ENCODE data around the gene PLP1. TPM values are rescaled to one million over a fixed set of nuclear protein-coding genes. Genes with fewer than 3 reads are reported as not detected.
A peak's percentile ranks its signal among the peaks of the same experiment; 100 is the strongest.

The PLP1 gene
- total RNA-seq, result 0.11 to 0.58 TPM (median 0.33 TPM) in 3 replicates

- Mint-ChIP-seq H3K9me3 (no peaks in the 10 kb centered on the region), H3K4me1 (no peaks in the 10 kb centered on the region), H3K27ac (no peak within 1 kb of the TSS), H3K36me3 (no peaks in the 10 kb centered on the region), H3K4me3 (no peak within 1 kb of the TSS), H3K27me3 (ENCODE audit: low read depth) (peaks cover 12% of the 10 kb centered on the region)
- no peak for TF ChIP-seq CTCF (IDR thresholded peaks at IDR 0.05; ENCODE audit: unreplicated experiment)
- DNase-seq (ENCODE audit: low spot score in 2 of 2, unreplicated experiment in 2 of 2), result no peak
Observed at GRCh38 chrX:103776546-103776945, at the start of gene PLP1. PLP1 (plus strand) TSS chrX:103776840; CDS start chrX:103776996, 156 bp downstream.

GRCh38 chrX:103727115-103727514 is 49.5 kb upstream of the PLP1 start:
- no peak for DNase-seq (ENCODE audit: low spot score in 2 of 2, unreplicated experiment in 2 of 2)
- H3K36me3 Mint-ChIP-seq, result no peaks in the 10 kb centered on the region
- H3K9me3 Mint-ChIP-seq, result peaks cover 3% of the 10 kb centered on the region
- TF ChIP-seq CTCF (IDR thresholded peaks at IDR 0.05; ENCODE audit: unreplicated experiment), result no peak
- H3K27ac Mint-ChIP-seq, result no peak overlapping the region
- no peak overlapping the region for H3K4me3 Mint-ChIP-seq
- peaks cover 9% of the 10 kb centered on the region for H3K4me1 Mint-ChIP-seq
- H3K27me3 Mint-ChIP-seq (ENCODE audit: low read depth), result peaks cover 9% of the 10 kb centered on the region

- Mint-ChIP-seq H3K27me3 (ENCODE audit: low read depth) (peaks cover 9% of the 10 kb centered on the region), H3K36me3 (no peaks in the 10 kb centered on the region), H3K27ac (no peak overlapping the region), H3K4me1 (peaks cover 9% of the 10 kb centered on the region), H3K9me3 (peaks cover 3% of the 10 kb centered on the region), H3K4me3 (no peak overlapping the region)
- DNase-seq (ENCODE audit: low spot score in 2 of 2, unreplicated experiment in 2 of 2), result no peak
- no peak for TF ChIP-seq CTCF (IDR thresholded peaks at IDR 0.05; ENCODE audit: unreplicated experiment)
Observed at GRCh38 chrX:103729015-103729414, 47.6 kb upstream of the PLP1 start.

- no peak overlapping the region for H3K4me3 Mint-ChIP-seq
- no peak for TF ChIP-seq CTCF (IDR thresholded peaks at IDR 0.05; ENCODE audit: unreplicated experiment)
- peaks cover 9% of the 10 kb centered on the region for H3K27me3 Mint-ChIP-seq (ENCODE audit: low read depth)
- no peak overlapping the region for H3K27ac Mint-ChIP-seq
- no peaks in the 10 kb centered on the region for H3K36me3 Mint-ChIP-seq
- H3K4me1 Mint-ChIP-seq, result peaks cover 9% of the 10 kb centered on the region
- peaks cover 4% of the 10 kb centered on the region for H3K9me3 Mint-ChIP-seq
- no peak for DNase-seq (ENCODE audit: low spot score in 2 of 2, unreplicated experiment in 2 of 2)
Observed at GRCh38 chrX:103730147-103730795, 46.4 kb upstream of the PLP1 start.

- Mint-ChIP-seq H3K9me3 (peaks cover 9% of the 10 kb centered on the region), H3K27me3 (ENCODE audit: low read depth) (peaks cover 9% of the 10 kb centered on the region), H3K4me3 (no peak overlapping the region), H3K27ac (peak overlapping the region; percentile 23), H3K36me3 (no peaks in the 10 kb centered on the region), H3K4me1 (peaks cover 9% of the 10 kb centered on the region)
- DNase-seq (ENCODE audit: low spot score in 2 of 2, unreplicated experiment in 2 of 2), result no peak
- no peak for TF ChIP-seq CTCF (IDR thresholded peaks at IDR 0.05; ENCODE audit: unreplicated experiment)
Observed at GRCh38 chrX:103730796-103731493, 45.7 kb upstream of the PLP1 start.

Data from mesothelial cell of epicardium (in vitro differentiated cells).